HG02623 (cell line): ENCODE data around the gene KCNH8.

Source experiments
- ATAC-seq: cut with Tn5 transposase; IDR thresholded peaks from one replicate; pipeline ENCODE4 v1.9.1; 2021; ENCODE audit warnings: moderate library complexity; ENCODE audit not compliant: unreplicated experiment

The KCNH8 gene

DNA sequence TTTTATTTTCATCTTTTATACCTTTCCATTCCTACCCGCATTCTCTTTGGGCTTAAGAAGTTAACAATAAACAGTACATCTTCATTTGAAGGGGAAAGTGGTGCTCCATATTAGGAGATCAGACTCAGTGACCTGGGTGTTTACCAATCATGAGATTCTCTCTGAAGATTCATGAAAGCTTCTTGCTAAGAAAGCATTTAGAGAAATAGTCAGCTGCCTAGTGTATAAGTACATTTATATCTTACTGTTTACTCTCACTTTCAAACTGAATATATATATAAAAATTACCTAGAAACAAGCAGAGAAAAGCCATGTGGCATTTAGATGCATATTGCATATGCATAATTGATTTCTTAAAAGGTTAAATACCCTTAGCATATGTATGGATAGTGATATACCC lies 100.5 kb downstream of the KCNH8 start:
- ATAC-seq = no peak

DNA sequence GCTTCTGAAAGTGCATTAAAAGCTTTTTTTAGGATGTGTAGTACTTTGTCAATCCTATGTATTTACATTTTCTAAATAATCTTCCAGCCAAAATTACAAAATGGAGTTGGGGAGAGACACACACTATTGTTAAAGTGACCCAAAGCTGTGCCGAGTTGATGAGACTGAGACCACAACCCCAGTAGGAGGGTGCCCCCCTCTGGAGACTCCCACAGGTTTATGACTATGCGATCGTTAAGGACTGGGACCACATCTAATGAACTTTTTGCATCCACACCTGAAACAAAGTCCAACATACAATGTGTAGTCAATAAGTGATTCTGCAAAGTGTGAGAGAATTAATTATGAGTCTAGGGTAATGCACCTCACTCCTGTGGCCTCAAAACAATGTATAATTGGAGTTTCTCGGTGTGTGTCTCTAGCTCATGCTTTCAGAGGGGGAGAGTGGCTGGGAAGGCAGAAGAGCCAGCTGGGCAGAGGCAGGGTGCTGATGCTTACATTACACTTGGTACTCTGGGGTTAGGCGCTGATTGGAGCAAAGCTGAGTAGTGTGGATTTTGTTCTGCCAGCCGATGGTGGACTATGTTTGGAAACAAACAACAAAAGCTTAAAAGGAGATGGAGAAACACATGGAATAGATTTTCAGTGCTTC lies 102.8 kb downstream of the KCNH8 start:
- no peak for ATAC-seq

DNA sequence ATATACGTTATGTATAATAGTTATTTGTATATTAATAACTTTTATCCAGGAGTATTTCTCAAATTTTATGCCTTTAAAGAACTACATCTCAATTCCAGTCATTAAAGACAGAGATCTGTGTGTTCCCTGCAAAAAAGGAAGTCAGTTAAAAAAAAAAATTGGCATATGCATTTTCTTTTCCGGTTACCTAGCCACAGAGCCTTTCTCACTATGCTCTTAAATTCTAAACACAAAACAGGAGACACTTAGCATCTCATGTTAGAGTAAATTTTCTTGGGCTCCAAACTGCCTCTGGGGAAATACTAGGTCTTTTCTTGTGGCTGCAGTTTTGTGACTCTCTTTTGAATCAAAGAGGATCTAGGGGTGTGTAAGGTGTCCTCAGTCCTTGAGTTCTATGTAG lies 105.9 kb downstream of the KCNH8 start:
- no peak for ATAC-seq

DNA sequence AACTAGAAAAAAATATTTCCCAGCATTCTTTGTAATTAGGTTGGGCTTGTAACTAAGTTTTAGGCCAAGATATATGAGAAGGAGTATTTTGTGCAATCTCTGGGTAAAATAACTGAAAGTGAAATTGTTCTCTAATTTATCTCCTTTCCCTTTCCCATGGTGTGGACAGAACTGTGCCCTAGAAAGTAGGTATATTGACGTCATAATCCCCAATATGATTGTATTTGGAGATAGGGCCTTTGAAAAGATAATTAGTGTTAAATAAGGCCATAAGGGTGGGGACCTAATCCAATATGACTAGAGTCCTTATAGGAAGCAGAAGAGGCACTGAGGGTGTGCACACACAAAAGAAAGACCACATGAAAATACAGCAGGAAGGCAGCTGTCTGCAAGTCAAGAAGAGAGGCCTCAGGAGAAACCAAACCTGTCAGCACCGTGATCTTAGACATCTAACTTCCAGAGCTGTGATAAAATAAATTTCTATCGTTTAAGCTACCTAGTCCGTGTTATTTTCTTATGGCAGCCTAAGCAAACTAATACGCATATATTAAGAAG lies 106.6 kb downstream of the KCNH8 start:
- no peak for ATAC-seq

DNA sequence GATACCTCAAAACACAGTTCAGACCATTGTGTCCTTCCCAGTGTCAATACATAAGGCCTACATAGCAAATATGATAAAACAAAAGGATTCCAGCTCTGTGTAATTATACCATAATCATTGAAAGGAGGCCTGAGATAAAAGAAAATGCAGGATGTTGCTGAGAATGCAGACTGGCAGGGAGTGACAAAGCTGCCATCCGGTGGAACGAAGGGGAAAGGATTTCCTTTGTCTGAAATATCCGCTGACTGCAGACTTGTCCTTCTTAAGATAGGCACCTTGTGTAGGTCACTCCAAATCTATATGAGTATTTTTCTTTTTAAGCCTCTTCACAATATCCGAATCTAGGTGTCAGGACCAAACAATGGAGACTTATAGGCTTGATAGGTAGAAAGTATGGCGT lies 108.0 kb downstream of the KCNH8 start:
- ATAC-seq = no peak

DNA sequence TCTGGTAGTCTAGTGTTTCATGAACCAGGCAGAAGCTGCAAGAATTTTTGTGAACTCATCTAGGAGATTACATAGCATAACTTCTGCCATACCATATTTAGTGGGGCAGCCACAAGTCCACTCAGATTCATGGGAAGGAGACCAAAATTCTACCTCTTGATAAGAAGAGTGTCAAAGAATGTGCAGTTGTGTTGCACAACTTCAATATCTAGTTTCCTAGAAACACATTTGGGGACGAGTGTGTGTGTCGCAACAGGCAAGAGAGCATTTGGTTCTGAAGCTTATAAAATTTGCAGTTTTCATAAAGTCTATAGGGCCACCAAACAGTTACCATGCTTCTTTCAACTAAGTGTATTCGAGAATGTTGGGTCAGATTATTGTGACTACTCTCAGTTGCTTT lies 115.3 kb downstream of the KCNH8 start:
- ATAC-seq = no peak

DNA sequence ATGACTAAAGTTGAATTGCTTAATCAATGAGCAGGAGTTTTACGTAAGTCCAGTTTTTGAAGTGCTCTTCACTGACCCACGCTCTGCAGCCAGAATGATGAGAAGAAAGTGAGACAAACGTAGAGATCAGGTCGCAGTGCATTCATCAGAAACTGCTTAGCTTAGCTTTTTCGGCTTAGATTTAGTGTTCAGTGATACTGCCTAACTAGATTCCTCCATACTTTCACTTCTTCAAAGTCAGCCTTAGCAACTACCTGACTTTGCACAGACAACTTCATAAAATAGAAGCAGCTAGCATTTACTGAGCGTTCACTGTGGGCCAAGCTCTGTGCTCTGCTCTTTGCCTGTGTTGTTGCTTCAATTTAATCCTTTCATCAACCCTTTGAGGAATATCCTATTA lies 116.1 kb downstream of the KCNH8 start:
- no peak for ATAC-seq

DNA sequence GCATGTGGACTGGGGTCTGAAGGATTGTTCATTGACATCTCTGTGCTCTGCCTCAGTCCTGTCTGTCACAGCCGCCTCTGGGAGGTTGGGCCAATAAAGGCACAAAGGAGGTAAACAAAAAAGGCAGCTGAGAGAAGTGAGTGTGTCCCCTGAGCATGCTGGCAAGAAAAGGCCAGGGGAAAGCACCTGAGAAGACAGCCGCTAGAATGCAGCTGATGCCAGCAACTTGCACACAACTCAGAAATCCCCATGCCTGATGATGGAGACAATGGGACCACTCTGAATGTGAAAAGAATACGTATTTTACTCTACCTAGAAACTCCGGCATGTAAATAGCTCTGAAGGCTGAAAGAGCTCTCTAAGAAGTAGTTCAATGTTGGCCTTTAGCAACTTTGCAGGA lies 118.7 kb downstream of the KCNH8 start:
- no peak for ATAC-seq

DNA sequence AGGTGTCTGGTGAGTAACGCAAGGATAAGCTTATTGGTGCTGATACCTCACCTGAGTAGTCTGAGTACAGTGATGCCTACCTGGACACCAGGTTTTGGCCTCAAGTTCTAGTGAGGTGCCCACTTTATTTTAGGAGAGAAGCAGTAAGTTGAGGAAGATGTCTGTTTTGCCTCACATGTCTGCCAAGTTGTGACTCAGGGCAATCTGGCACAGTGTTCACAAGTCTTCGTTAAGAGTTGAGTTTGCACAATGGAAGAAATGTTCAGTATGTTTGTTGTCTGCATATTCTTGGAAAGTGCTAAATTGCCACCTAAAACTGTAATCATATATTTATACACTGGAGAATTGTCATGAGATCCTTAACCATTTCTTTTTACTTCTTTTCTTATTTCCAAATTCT lies 122.2 kb downstream of the KCNH8 start:
- ATAC-seq = no peak

DNA sequence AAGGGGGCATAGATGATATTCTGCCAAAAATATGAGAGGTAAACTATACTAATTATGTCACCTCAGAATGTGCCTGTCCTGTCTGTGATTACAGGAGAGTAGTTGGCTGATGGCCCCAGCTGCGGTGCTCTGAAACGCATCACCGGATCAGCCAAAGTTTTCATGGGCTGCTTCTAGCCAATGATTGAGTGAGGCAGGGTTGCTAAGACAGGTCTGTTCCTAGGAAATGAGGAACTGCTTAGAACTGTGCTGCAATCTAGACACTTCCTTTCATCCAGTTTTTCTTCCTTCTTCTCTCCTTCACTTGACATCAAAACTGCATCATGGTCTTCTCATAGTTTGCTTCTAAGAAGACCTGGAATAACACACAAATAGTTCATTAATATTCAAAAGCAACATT lies 124.0 kb downstream of the KCNH8 start:
- ATAC-seq = no peak

DNA sequence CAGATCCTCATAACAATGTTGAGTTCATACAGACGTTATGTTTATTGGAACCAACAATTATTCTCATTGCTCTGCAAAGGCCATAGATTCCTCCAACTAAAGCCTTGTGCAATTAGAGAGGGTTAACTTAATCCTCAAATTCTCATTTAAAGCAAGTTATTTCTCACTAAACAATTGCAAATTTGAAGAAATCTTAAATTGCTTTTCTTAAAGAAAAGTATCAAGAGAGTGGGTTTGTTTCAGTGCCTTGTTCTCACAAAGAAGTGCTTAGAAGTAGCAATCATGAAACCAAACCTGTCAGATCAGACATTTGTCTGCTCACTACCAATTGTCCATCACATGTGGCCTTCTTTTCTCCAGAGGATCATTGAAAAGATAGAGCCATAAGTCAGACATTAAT lies 124.8 kb downstream of the KCNH8 start:
- ATAC-seq = no peak

DNA sequence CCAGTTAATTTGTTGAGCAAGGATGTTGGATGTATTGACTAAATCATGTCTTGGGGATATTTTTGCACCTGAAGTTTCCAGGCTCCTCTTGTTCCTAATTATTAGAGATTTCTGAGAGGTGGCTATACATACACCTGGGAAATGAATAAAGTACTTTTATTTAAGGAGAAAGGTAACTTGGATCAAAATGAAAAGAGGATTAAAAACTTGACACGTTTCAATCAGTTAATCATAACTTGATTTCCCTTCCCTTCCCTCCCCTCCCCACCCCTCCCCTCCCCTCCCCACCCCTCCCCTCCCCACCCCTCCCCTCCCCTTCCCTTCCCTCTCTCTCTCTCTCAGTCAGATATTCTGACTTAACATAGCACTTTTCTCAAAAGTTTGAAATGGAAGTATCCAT lies 126.3 kb downstream of the KCNH8 start:
- ATAC-seq = no peak

DNA sequence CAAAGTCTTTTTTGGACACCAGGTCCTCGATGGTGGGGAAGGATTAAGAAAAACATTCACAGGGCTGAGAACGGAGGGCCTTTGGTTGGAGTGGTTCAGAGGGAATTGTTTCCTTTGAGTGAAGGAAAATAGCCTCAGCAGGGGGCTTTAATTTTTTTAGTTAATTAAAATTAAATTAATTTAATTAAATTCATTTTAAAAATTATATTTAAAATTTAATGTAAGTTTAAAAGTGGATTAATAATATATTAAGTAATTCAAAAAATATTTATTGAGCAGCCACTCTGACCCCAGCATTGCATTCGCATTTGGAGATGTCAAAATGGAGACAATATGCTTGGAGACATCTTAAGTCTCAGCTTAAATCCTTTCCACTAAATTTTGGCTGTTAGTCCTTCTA lies 136.7 kb downstream of the KCNH8 start:
- no peak for ATAC-seq

DNA sequence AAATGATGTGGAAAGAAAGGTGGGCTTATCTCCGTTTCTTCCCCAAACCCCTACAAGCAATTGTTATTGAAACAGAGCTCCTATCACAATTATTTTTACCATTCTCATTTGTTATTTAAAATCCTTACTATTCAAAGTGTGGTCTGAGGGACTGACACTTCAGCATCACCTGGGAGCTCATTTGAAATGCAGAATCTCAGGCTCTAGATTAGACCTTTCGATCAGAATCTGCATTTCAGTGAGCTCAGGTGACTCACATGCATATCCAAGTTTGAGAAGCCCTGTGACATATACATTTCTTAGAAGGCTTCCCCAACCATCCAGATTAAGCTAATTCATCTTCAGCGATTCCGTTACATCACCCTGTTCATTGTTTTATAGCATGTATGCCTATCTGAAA lies 145.0 kb downstream of the KCNH8 start:
- no peak for ATAC-seq

DNA sequence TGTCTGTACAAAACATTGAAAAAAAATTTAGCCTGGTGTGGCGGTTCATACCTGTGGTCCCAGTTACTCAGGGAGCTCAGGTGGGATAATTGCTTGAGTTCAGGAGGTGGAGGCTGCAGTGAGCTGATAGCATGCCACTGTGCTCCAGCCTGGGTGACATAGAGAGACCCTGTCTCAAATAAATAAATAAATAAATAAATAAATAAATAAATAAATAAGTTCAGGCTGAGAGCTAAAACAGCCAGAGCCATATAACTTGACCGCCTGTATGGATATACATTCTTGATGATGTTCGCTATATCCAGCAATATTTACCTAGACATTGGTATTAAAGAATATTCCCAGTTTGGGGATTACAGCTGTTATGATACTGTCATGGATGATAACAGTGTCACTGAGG lies 146.9 kb downstream of the KCNH8 start:
- ATAC-seq = no peak

DNA sequence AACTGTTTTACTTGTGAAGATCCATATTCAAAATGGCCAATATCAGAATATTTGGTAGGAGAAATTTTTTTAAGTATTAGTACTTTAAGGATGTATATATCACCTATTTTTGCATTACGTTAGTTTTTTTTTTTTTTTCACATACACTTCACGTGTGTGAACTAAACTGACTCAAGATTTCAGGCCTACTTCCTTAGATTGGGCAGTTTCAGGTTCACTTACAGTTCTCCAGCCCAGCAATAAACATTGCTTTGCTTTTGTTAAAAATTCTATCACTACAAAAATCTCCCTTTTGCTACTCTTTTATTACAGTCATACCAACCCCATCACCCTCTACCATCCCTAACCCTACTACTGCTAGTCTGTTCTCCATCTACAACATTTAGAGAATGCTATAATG lies 183.6 kb downstream of the KCNH8 start:
- ATAC-seq = no peak

DNA sequence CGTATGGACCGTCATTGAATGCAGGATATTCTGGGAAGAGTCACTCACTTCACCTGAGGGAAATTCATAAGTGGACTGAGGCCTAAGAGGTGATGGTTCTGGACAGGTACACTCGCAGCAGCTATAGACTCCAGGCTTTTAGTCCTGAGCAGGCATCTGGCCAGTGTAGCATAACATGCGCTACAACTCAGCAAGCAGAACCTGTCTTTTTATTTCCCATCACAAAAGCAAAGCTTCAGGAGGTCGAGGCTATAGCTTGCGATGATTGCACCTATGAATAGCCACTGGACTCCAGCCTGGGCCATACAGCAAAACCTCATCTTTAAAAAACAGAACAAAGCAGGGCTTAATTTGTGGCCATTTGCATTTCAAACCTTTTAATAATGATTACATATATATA lies 185.8 kb downstream of the KCNH8 start:
- ATAC-seq = no peak

DNA sequence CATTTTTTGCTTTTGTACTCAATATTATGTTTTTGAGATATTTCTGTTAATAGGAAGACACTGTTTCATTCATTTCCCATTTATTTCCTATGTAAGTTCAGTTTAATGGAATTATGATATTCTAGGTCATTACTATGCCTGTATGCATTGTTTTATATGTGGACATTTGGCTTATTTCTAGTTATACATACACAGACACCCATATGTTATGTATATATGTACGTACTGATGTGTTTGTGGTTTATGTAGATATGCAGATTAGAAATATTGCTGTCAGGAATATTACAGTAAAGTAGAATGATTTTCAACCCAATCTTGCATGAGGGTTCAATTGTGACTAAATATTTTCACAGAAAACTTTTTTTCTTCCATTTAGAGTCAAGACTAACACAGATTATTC lies 190.5 kb downstream of the KCNH8 start:
- no peak for ATAC-seq

DNA sequence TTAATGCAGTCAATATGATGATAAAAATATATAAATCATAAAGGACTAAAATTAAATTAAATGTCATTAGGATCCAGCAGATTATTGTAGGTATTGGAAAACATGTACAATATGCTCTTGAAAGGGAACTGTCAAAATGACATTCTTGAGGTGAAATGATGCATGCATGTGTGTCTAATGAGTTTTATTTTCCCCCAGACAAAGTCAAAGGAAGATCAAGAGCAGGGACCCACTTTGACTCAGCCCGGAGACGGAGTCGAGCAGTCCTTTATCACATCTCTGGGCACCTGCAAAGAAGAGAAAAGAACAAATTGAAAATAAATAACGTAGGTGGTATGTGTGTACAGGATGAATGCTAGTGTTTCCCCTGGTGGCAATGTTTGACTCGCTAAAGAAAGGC lies 194.1 kb downstream of the KCNH8 start:
- ATAC-seq = no peak

DNA sequence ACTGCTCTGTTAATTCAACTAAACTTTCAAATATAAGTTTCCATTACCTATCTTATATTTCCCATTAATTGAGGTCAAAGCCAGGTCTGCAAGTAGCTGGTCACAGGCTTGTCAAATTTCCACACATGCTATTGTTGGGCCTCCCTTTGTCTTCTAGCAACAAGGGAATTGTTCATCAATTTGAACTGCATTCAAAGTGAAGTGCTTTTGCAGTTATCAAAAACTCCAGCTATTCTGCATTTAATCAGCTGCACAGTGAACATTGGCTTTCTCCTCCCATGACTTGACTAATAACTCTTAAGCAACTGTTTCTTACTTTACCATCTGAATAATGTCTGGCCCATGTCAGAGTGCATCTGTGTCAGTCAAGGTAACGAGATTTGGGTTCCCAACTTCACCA lies 198.4 kb downstream of the KCNH8 start:
- no peak for ATAC-seq

DNA sequence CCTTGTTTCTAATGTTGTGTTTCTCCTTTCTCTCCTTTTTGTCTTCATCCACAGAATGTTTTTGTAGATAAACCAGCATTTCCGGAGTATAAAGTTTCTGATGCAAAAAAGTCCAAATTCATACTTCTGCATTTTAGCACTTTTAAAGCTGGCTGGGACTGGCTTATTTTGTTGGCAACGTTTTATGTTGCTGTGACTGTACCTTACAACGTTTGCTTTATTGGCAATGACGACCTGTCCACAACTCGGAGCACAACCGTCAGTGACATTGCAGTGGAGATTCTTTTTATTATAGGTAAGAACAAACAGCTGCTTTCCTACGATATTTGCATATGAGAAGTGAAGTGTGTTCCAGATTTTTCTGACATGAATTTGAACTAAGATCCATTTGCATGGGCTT lies 199.4 kb downstream of the KCNH8 start:
- ATAC-seq = no peak

DNA sequence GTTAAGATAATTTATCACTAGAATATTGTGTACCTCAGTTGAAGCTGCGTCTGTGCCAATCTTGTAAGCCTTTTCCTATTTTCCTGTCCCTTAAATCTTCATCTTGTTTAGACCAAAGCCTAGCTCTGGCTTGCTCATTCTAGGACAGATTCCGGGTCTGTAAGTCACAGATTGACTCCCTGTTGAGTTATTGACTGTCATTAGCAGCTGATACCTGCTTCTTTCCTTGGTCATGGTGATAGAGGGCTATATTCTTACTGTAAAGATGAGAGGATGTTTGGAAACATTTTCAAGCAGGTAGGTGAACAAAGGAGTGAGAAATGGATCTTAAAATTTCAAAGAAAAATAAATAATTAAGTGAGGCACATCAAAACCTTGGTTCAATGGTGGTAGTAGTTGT lies 200.2 kb downstream of the KCNH8 start:
- ATAC-seq = no peak

DNA sequence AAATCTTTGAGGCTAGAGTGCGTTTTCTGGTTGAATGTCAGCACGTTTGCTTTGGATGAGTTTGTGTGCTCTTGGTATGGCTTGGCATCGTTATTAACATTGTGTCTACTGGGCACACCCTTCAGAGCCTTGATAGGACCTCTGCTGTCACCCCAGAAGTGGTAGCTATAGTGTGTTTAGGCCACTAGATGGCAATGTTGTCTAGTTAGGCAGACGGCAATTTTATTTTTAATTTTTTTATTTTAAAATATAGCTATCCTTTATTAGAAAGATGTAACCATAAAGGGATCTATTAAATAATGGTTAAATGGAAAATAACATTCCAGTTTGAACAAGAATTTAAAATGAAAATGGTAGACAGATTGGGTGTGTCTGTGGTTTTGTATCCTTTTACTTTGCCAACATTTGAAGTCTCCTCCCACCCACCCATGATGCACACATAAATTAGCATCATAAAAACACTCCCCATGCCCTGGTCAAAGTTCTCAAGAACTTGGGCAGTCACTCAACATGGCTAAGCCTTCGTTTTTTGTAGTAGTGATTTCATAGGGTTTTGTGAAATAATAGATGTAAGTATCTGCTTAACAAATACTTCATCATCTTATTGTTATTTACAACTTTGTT lies 200.7 kb downstream of the KCNH8 start:
- peak; percentile 67 for ATAC-seq
